ENCODE measurements around the gene TTC5.
"Not testable (repeated sequence)": the region's sequence is repeated elsewhere in the genome, so short reads cannot be mapped to it uniquely, and the experiment has no call there.

Gene TTC5

DNA sequence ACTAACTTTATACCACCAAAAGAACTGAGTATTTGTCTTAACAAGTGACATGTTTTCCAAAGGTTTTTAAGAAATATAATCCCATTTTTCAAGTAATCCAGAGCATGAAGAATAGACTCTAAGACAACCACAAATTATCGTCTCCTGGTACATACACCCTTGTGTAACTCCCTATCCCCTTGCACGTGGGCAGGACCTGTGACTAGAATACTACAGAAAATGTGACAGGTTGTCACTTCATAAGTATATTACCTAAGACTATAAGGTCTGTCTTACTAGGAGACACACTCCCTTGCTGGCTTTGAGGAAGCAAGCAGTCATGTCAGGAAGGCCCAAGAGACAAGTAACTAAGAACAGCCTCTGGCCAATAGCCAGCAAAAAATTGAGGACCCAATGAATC lies 8.3 kb upstream of the TTC5 start:
- in situ Hi-C loops (cut with MboI; ENCODE audit: low sequenced_read_pairs) = no loop called here

DNA sequence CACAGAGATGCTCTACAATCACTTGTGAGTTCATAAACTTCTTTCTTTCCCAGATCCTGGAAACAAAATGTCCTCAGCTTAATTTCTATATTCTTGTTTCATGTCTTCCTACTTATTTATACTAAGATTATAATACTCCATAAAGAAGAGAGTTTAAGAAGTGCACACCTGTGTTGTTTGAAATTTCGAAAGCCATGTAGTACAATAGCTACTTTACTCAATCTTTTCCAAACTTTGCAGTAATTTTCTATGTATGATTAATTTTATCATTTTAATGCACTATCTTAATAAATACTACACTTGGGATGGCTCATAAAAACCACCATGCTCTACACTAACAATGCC lies 300 bp upstream of the TTC5 start:
- in situ Hi-C loops (cut with MboI; ENCODE audit: low sequenced_read_pairs) = no loop called here

DNA sequence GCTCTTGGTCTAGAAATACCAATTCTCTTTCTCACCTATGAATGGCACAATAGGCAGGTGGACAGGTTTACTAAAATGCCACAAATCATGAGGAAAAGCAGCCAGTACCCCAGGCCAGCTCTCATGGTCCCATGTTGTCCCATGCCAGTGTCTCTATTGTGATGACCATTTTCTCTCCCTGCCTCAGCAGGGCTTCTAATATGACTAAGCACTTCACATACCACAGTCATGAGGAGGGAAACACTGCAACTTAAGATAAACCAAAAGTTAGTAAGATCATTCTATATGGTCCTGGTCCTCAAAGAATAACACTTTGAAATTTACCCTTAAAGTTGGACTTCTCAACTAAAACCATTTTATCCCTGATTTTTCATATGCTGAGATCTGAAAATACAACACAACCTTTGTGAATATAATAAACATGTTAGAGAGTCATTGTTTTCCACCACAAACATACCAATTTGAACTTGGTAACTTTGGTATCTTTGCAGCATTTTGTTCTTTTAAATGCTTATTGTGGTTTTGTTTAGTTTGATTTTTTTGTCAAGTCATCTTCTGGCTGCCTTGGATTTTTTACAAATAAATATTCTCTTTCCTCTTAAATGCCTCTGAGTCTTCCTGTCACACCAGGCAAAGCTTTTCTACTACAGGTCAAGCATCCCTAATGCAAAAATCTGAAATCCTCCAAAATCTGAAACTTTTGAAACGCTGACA lies 3.6 kb downstream of the TTC5 start:
- in situ Hi-C loops (cut with MboI; ENCODE audit: low sequenced_read_pairs) = no loop called here

DNA sequence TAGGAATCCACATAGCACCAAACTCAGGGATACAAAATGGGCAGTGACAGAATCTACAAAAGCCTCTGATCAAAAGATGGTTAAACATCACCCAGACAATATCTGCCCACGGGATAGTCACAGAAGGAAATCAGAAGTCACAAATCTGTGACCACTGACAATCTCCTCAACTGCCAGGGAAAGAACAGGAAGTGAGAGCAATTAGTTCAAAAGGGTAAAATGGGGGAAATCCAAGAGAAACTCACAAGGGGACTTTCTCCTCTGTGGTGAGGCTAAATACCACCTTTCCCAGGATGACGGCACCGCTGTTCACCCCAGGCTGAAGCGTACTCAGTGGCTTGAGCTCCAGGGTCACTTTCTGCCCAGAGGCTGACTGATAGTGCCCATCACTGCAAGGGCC lies 10.7 kb downstream of the TTC5 start:
- in situ Hi-C loops (cut with MboI; ENCODE audit: low sequenced_read_pairs) = no loop called here

DNA sequence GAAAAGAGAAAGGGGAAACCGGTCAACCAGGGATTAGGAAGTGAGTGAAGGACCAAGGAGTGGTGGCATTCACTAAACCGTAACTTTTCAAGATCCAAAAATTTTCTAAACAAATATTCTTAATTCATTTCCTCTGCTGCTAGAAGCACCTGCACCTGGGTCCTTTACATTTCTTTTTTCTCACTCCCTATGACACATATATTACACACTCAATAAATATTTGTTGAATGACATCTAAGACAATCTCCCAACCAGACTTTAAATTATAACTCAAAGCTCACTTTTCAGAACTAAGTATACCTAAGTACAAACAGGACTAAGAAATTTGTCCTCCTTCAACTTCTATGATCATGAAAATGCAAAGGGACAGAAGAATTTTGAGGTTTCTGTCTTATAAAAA lies 11.1 kb downstream of the TTC5 start:
- in situ Hi-C loops (cut with MboI; ENCODE audit: low sequenced_read_pairs) = no loop called here

DNA sequence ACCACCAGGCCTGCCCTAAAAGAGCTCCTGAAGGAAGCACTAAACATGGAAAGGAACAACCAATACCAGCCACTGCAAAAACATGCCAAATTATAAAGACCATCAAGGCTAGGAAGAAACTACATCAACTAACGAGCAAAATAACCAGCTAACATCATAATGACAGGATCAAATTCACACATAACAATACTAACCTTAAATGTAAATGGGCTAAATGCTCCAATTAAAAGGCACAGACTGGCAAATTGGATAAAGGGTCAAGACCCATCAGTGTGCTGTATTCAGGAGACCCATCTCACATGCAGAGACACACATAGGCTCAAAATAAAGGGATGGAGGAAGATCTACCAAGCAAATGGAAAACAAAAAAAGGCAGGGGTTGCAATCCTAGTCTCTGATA lies 23.8 kb downstream of the TTC5 start:
- in situ Hi-C loops (cut with MboI; ENCODE audit: low sequenced_read_pairs) = not testable (repeated sequence)

DNA sequence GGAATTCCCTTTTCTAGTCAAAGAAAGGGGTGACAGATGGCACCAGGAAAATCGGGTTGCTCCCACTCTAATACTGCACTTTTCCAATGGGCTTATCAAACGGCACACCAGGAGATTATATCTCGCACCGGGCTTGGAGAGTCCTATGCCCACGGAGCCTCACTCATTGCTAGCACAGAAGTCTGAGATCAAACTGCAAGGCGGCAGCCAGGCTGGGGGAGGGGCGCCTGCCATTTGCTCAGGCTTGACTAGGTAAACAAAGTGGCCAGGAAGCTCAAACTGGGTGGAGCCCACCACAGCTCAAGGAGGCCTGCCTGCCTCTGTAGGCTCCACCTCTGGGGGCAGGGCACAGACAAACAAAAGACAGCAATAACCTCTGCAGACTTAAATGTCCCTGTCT lies 25.5 kb downstream of the TTC5 start:
- in situ Hi-C loops (cut with MboI; ENCODE audit: low sequenced_read_pairs) = not testable (repeated sequence)

DNA sequence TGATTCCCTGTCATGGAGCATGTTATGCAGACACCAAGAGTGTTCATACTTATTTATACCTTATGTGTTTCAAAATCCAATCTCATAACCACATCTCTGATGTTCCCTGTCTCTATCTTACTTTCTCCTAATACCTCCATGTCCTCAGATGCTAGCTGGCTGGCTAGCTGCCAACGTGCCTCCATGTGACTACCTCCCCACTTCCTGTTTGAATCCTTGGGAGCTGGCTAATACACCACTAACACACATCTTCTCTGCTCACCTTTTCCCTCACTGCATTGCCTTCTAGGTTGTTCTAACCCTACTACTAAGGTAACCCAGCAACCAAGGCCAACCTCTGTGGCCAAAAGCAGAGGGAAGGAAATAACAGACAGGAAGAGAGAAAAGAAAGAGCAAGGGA lies 27.3 kb downstream of the TTC5 start:
- in situ Hi-C loops (cut with MboI; ENCODE audit: low sequenced_read_pairs) = no loop called here

DNA sequence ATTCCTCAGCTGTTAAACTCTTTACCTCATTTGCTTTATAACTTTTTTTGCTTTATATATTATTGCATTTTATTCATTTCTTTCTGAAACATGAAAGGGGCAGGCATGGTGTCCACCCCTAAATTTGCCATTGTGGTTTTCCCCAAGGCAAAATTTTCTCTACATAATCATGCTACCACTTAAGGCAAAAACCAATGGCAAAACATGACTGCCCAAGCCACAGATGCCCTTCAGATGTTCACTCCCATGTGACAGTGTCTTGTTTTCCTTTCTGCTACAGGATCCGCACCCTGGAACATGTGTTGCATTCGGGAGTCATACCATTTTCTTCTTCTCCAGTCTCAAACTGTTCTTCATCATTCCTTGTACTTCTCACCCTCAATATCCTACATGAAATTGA lies 28.3 kb downstream of the TTC5 start:
- in situ Hi-C loops (cut with MboI; ENCODE audit: low sequenced_read_pairs) = no loop called here

DNA sequence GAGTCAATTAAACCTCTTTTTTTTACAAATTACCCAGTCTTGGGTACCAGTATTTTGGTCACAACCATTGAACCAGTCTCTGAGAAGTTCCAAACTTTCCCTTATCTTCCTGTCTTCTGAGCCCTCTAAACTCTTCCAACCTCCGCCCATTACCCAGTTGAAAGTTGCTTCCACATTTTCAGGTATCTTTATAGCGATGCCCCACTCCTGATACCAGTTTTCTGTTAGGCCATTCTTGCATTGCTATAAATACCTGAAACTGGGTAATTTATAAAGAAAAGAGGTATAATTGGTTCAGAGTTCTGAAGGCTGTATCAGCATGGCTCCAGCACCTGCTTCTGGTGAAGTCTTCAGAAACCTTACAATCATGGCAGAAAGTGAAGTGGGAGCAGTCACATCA lies 31.7 kb downstream of the TTC5 start:
- in situ Hi-C loops (cut with MboI; ENCODE audit: low sequenced_read_pairs) = no loop called here

DNA sequence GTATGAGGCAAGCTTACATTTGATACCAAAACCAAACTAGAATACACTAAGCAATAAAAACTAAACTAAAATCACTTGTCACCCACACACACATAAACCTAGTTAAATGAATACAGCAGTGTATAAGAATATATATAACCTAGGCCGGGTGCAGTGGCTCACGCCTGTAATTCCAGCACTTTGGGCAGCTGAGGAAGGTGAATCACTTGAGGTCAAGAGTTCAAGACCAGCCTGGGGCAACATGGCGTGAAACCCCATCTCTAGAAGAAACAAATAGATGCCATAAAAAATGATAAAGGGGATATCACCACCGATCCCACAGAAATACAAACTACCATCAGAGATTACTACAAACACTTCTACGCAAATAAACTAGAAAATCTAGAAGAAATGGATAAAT lies 41.4 kb downstream of the TTC5 start:
- in situ Hi-C loops (cut with MboI; ENCODE audit: low sequenced_read_pairs) = not testable (repeated sequence)

DNA sequence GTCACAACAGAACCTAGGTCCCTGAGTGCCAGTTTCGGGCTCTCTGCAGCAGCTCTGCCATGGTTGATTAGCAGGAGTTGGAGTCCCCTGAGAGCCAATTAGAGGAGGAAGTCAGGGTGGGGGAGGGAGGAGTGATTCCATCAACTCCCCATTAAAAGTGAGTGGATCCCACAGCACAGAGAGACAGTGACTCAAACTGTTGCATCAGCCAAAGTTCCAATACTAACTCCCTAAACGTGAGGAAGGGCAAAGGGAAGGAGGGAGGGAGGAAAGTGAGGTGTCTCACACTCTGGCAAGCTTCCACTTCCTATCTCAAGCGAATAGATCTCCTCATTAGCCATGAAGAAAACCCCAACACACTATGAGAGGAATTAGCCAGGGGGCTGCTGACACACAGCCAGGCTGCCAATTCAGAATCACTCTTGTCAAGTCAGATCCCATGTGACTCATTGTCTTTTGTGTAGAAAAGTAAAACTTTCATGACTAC lies 43.1 kb downstream of the TTC5 start:
- in situ Hi-C loops (cut with MboI; ENCODE audit: low sequenced_read_pairs) = no loop called here

DNA sequence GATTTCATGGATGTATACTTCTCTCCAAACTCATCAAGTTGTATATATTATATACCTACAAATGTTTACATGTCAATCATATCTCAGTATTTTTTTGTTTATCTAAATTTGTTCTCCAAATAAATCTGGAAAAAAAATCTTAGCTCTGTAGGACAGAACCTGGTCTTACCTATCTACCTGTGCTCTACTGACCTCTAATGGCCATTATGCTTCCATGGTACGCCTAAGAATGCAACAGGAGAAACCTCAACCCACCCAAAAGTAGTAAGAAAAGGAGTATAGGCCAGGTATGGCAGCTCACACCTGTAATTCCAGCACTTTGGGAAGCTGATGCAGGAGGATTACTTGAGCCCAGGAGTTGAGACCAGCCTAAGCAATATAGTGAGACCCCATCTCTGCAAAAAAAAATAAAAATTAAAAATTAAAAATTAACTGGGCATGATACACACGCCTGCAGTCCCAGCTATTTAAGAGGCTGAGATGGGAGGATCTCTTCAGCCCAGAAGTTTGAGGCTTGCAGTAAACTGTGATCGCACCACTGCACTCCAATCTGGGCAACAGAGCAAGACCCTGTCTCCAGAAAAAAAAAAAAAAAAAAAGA lies 58.0 kb downstream of the TTC5 start:
- in situ Hi-C loops (cut with MboI; ENCODE audit: low sequenced_read_pairs) = no loop called here

All from HL-60/S4 treated with retinoic acid at 250 ng/mL for 4 days and 3 days (cell line).